ENCODE results near the gene RAP1GDS1.

DNA sequence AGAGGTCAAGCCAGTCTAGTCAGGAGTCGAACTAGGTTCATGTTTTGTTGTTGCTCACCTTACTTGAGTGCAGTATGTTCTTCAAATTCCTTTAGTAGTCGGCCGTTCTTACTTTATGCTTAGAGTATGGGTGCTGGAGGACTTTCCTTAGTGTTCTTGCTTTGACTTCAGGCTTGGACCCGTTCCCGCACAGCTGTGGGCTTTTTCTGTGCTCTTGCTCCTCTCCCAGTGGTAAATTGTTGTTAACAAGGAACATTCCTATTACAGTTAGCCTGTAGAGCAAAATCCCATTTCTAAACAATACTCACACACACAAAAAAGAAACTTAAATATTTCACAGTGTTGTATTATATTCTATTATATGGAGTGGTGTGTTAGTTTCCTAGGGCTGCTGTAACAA, 113.5 kb downstream of the RAP1GDS1 start:
- TF ChIP-seq, protein P1, sequence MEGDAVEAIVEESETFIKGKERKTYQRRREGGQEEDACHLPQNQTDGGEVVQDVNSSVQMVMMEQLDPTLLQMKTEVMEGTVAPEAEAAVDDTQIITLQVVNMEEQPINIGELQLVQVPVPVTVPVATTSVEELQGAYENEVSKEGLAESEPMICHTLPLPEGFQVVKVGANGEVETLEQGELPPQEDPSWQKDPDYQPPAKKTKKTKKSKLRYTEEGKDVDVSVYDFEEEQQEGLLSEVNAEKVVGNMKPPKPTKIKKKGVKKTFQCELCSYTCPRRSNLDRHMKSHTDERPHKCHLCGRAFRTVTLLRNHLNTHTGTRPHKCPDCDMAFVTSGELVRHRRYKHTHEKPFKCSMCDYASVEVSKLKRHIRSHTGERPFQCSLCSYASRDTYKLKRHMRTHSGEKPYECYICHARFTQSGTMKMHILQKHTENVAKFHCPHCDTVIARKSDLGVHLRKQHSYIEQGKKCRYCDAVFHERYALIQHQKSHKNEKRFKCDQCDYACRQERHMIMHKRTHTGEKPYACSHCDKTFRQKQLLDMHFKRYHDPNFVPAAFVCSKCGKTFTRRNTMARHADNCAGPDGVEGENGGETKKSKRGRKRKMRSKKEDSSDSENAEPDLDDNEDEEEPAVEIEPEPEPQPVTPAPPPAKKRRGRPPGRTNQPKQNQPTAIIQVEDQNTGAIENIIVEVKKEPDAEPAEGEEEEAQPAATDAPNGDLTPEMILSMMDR (IDR thresholded peaks at IDR 0.05; ENCODE audit: low read depth, low read length, missing input control): no peak
- TF ChIP-seq RAD21 (IDR thresholded peaks at IDR 0.05) (no peak), TAF1 (conservative IDR thresholded peaks at IDR 0.05) (no peak), SP1 (IDR thresholded peaks at IDR 0.05) (no peak), YY1 (IDR thresholded peaks at IDR 0.05) (no peak), NR2F2 (IDR thresholded peaks at IDR 0.05) (no peak), FOXA2 (IDR thresholded peaks at IDR 0.05) (no peak), GABPA (IDR thresholded peaks at IDR 0.05 in 1 of 2, conservative IDR thresholded peaks at IDR 0.05 in 1 of 2) (no peak)
- TF ChIP-seq, protein P2, sequence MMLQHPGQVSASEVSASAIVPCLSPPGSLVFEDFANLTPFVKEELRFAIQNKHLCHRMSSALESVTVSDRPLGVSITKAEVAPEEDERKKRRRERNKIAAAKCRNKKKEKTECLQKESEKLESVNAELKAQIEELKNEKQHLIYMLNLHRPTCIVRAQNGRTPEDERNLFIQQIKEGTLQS (IDR thresholded peaks at IDR 0.05): no peak
- TF ChIP-seq, protein P3, sequence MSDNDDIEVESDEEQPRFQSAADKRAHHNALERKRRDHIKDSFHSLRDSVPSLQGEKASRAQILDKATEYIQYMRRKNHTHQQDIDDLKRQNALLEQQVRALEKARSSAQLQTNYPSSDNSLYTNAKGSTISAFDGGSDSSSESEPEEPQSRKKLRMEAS (IDR thresholded peaks at IDR 0.05): no peak
